Inferior parietal cortex (tissue), 1 donor: ENCODE results near the gene BRD2.

Source experiments
- DNase-seq: peaks from one replicate; pipeline ENCODE4 v3.0.0-alpha.2; 2016; ENCODE audit errors: extremely low spot score

Gene BRD2

DNA sequence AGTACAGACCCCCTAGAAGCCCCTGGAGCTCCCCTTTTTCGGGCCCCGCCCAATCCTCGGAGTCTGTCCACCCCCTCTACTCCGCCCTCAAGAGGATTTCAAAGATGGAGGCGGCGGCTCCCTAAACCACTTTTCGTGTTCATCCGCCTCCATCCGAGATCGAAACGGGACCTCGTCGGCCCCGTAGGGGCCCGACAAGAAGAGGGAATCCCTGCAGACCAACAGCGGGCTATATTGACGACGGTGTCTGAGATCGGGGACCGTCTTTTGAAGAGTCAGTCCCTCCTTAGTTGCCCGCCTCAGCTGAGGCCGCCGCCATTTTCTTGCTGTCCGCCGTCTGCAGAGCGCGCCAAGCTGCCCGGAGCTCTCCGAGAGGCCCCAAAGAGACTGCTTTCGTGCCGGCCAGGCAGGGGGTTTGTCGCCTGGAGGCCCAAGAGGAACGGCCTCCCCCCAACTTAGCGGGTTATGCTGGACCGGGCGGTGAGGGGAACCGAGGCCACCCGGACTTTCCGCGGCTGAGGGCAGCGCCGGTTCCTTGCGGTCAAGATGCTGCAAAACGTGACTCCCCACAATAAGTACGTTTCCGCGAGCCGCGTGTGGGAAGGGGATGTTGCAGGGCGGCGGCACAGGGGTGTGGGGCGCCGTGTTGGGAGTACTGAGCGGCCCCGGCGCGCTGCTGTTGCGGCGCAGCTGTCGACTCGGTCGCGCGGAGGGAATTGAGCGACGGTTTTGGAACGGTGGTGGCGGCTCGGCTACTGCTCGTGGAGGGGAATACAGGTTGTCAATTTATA lies 4.2 kb downstream of the BRD2 start:
- DNase-seq = no peak

DNA sequence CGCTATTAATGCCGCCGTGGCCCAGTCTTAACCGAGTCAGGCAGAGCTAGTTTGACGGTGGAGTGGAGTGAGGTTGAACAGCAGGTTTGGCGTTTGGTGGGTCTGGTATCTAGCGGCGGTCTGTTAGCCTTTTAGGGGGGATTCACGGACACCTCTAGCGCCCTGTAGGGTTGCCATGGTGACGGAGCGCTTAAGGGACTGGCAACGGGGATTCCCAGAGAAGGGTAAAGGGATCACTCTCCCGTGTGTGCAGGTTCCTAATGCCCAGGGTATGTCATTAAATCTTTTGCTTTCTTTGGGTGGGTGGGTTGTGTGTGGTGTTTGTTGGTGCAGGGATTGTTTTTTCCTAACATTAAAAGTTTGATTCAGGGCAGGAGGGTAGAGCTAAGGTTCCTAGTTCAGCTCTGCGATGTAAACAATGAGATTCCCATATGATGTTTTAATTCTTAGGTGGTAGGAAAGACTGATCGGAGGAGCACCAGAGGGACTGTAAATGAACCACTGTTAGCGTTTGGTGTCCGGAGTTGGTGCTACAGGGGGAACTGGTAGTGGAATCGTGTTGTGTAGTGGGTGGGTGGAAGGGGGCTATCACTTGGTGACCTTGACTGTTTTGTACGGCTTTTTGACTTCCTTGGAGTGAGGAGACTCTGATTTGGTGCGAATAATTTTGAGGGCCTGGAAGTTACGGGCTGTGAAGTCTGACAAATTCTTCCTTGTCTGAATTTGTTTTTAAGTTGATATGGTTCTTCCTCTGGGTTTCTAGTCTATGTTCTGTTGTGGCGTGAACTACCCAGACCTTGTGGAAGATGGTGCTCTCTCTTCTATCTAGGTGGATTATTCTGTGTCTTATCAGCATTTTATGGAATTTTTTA lies 5.0 kb downstream of the BRD2 start:
- DNase-seq = no peak

DNA sequence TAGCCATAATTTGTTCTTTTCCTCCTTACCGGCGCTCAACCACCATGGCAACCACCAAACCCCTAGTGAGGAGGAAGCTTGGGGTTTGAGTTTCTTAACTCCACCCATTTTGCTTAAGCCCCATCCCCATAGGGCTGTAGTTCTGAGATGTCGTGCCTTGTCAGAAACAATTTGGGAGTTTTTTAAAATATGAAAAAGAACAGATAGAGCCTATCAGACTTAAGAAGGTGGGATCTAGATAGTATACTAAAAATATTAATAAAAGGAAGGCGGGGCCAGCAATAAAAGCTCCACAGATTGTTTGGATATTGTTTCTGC lies 5.6 kb downstream of the BRD2 start:
- no peak for DNase-seq

DNA sequence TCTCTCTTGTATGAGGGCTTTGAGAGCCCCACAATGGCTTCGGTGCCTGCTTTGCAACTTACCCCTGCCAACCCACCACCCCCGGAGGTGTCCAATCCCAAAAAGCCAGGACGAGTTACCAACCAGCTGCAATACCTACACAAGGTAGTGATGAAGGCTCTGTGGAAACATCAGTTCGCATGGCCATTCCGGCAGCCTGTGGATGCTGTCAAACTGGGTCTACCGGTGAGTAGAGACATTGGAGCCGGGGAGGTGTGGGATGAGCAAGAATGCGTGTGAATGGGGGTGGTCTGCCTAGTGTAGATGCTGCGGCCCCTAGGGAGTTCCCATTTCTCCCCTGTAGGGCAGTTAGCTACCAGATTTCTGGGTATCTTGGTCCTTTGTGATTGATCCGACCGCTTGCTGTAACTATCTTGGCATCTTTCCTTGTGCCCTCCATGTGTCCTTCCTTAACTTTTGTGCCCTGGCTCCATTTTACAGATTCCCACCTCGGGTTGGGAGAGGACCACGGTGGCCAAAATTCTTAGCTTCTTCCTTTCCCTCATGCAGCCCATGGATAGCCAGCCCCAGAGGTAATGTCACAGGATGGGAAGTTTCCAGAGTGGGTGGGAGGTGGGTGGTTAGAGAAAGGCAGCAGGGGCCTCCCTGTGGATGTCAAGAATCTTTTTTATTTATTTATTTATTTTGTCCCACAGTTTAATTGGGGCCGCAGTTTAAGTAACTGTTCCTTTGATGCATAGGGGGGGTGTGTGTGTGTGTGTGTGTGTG lies 6.3 kb downstream of the BRD2 start:
- no peak for DNase-seq

DNA sequence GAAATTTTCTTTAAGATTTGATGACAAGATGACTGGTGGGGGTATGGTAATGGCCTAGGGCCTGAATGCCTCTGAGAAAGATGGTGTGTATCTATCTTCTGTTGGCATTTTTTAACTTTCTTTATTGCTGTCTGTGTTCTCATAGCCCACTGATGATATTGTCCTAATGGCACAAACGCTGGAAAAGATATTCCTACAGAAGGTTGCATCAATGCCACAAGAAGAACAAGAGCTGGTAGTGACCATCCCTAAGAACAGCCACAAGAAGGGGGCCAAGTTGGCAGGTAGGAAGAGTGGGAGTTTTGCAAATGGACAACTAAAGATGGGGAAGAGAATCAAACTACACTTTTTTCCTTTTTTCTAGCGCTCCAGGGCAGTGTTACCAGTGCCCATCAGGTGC lies 7.5 kb downstream of the BRD2 start:
- DNase-seq = no peak

DNA sequence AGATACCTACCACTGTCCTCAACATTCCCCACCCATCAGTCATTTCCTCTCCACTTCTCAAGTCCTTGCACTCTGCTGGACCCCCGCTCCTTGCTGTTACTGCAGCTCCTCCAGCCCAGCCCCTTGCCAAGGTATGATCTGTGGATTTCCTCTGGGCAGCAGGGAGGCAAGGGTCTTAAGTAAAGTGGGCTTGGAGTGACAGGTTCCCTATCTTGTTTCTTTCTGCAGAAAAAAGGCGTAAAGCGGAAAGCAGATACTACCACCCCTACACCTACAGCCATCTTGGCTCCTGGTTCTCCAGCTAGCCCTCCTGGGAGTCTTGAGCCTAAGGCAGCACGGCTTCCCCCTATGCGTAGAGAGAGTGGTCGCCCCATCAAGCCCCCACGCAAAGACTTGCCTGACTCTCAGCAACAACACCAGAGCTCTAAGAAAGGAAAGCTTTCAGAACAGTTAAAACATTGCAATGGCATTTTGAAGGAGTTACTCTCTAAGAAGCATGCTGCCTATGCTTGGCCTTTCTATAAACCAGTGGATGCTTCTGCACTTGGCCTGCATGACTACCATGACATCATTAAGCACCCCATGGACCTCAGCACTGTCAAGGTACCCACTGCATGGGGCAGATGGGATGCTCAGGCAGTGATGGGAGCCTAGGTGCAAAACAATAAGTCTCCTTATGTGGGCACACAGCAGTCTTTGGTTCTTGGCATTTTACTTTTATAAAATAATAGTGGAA lies 8.1 kb downstream of the BRD2 start:
- no peak for DNase-seq

DNA sequence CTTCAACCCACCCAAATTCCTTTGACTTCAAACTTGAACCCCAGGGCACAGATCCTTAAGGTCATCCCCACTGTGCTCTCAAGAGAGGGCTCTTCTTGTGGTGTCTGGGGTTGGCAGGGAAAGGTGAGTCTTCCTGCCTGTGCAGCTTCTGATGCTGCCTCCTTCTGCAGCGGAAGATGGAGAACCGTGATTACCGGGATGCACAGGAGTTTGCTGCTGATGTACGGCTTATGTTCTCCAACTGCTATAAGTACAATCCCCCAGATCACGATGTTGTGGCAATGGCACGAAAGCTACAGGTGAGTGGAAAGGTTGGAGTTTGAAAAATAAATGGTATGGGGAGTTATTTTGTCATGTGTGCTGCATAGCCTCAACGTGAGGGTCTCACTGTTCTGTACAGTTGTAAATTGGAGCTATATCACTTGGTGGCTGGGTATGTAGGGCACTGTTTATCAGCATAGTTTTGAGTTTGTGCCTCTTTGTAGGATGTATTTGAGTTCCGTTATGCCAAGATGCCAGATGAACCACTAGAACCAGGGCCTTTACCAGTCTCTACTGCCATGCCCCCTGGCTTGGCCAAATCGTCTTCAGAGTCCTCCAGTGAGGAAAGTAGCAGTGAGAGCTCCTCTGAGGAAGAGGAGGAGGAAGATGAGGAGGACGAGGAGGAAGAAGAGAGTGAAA lies 9.0 kb downstream of the BRD2 start:
- no peak for DNase-seq

DNA sequence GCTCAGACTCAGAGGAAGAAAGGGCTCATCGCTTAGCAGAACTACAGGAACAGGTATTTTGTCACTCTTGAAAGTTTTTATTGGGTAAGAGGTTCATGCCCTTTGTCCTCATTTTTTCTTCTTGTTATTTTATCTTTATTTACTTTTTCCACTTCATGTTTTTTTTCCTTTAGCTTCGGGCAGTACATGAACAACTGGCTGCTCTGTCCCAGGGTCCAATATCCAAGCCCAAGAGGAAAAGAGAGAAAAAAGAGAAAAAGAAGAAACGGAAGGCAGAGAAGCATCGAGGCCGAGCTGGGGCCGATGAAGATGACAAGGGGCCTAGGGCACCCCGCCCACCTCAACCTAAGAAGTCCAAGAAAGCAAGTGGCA lies 9.5 kb downstream of the BRD2 start:
- DNase-seq = no peak

DNA sequence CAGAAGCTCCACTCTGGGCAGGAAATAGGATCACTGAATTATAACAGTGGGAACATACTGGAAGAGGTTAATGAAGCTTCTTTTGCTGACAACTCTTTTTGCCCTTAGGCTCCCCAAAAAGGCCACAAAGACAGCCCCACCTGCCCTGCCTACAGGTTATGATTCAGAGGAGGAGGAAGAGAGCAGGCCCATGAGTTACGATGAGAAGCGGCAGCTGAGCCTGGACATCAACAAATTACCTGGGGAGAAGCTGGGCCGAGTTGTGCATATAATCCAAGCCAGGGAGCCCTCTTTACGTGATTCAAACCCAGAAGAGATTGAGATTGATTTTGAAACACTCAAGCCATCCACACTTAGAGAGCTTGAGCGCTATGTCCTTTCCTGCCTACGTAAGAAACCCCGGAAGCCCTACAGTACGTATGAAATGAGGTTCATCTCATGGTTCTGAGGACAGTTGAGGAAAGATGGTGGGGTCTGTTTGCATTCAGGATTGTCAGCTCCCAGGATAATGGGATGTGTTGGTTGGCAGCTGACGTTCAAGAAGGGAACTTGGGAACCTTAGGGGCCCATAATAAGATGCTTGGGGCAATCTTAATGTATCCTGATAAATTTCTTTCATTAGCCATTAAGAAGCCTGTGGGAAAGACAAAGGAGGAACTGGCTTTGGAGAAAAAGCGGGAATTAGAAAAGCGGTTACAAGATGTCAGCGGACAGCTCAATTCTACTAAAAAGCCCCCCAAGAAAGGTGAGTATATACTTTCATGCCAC lies 11.5 kb downstream of the BRD2 start:
- no peak for DNase-seq

DNA sequence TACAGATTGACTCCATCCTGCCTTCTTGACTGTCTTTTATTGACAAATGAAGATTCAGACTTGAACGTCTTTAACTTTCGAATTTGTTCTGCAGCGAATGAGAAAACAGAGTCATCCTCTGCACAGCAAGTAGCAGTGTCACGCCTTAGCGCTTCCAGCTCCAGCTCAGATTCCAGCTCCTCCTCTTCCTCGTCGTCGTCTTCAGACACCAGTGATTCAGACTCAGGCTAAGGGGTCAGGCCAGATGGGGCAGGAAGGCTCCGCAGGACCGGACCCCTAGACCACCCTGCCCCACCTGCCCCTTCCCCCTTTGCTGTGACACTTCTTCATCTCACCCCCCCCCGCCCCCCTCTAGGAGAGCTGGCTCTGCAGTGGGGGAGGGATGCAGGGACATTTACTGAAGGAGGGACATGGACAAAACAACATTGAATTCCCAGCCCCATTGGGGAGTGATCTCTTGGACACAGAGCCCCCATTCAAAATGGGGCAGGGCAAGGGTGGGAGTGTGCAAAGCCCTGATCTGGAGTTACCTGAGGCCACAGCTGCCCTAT lies 12.2 kb downstream of the BRD2 start:
- DNase-seq = no peak

DNA sequence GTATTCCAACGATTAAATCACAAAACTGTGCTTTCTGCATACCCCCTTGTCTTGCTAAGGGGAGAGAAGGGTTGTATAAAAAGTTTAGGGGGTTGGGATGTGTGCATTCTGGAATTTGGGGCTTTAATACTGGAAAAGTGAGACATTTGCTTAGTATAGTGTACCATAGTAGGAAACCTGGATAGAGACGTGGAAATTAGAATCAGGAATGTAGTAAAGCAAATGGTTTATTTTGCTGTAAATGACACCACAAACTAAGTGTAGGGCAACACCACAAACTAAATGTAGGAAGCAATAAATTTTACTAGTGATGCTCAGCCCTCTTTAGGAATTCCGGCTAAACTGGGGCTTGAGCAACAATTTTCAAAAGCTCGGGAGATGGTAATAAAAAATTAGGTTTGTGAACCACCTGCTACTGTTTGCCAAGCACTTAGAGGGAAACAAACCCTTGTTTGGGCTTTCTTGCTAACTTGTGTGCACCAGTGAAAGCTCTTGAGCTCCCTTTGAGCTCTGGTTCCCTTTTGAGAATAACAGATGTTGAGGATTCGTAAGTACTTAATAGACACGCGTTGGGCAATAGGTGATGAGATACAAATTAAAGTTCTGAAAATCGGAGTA lies 13.8 kb downstream of the BRD2 start:
- DNase-seq = no peak

DNA sequence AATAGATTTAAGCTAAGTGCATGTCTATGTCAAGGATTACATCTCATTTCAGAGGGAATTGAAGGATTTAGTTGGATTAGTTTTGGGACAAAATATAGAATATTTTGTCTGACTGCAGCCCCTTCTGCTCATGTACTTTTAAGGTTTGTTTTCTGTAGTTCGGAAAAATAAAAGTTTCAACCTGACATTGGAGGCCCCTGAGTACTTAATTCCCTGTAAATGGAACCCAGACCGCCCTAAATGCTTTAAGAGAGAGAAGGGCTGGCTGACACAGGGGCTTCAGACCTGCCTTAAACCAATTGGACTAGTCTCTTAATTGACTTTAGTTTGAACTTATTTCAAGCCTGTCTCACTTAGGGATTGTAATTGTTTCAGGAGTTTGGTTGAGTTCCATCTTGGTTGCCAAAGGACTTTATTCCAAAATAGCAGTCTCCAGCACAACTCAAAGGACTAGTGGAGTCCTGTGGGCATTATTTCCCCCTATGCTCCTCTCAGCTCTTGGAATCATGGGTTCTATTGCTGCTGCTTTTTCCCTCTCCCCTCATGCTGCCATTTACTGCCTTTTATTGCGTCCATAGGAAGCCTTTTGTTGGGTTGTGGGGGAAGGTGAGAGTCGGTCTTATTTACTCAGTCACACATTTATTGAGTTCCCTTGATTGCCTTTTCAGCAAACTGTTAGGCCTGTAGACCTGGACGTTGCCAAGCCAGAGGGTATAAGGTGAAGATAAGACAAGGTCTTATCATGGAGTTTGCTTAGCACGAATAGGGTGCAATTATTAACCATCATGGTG lies 14.5 kb downstream of the BRD2 start:
- DNase-seq = no peak

DNA sequence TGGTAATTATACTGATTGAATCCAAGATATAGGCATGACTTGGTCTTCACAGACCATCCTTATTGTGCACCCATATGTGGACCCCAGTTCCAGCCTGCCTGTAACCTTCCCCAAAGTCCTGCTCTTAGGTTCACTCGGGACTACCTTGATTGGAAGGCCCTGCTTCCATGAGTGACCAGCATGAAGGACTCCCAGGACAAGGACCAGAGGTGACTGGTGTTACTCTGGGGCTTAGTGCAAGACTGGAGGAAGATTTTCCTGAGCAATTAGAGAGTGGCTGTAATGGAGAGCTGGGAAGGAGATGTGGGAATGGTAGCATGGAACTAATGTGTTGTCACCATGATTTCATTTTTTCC lies 15.1 kb downstream of the BRD2 start:
- DNase-seq = no peak

DNA sequence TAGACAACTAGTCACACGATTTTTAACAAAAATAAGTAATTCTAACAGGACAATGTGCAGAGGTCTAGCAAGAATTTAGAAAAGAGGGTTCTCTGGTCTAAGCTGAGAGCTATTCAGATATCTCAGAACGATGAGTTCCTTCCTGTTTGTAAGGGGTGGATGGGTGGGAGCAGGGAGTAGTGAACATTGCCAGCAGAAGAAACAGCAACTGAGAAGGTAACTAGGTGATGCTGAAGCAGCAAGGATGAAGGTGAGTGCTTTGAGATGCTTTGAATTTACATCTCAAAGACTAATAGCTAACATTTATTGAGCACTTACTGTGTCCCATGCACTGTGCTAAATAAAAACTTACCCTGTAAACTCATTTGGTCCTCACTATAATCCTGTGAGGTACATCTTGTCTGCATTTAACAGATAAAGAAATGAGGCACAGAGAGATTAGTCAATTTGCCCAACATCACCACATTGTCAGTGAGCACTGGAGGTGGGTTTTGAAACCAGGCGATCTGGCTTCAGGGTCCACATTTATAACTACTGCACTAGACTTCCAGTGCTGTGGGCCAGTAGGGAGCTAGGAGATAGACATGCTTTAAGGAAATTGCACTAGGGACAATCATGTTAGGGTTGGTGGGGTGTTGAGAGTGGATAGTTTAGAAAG lies 15.7 kb downstream of the BRD2 start:
- no peak for DNase-seq

DNA sequence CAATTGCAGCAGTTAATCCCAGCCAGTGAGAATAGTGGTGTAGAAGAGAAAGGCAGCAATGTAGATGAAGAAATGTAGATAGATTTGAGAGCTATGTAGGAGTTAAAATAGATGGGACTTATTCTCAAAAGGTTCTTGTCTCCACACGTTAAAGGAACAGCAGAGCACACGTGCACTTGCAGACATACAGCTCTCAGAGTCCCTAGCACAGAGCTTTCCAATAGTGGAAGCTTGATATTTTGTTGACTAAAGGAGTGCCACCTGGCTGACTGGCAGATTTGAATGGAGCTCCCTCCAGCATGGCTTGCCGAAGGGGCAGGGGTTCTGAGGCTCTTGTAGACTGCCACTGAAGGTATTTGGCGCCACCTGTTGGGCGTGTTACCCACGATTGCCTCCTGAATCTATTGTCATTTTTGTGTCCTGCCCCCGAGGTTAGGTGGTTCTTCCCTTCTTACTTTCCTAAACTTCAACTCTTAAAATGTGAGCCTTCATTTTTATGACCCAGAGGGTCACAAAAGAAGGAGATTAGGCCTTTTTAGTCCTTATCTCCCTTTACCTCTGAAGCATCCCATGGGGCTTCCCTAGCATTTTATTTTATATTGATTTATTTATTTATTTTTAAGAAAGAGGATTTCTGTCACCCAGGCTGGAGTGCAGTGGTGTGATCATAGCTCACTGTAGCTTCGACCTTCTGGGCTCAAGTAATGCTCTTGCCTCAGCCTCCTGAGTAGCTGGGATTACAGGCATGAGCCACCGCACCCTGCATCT lies 16.4 kb downstream of the BRD2 start:
- peak; percentile 87 for DNase-seq

DNA sequence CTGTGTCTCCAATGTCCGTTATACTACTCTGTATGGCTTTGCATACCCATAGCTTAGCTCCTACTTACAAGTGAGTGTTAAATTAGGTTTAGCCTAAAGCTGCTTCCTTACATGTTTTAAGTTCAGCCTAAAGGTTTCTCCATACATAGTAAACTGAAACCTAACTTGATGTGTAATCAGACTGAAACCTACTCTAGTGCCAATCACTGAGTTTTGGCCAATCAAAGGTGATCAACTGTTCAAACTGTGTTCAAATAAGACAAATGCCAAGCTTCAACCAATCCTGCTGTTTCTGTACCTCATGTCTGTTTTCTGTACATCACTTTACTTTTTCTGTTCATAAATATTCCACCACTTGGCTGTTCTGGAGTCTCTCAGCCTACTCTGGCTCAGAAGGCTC lies 21.0 kb downstream of the BRD2 start:
- no peak for DNase-seq

DNA sequence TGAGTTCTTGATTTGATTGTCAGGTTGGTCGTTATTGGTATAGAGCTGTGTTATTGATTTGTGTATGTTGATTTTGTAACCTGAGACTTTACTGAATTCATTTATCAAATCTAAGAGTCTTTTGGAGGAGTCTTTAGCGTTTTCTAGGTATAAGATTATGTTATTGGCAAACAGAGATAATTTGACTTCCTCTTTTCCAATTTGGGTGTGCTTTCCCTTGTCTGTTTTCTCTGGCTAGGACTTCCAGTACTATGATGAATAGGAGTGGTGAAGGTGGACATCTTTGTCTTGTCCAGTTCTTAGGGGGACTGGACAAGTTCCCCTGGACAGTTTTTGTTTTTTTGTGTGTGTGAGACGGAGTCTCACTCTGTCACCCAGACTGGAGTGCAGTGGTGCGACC lies 23.6 kb downstream of the BRD2 start:
- DNase-seq = no peak
